Common myeloid progenitor, CD34-positive (primary cell): ENCODE data around the gene KTI12.
"Not testable (repeated sequence)": the region's sequence is repeated elsewhere in the genome, so short reads cannot be mapped to it uniquely, and the experiment has no call there.

Experiments
- CTCF ChIA-PET: fragments of 350-600 bp; sonication (Branson Sonifier 250); formaldehyde crosslinking; loops from one replicate; lab custom pipeline; 2021; ENCODE audit warnings: antibody characterized with exemption; lab: Charles Lee
- POLR2A ChIA-PET: fragments of 350-600 bp; sonication (Branson Sonifier 250); formaldehyde crosslinking; loops from one replicate; lab custom pipeline; 2021; ENCODE audit warnings: antibody characterized with exemption; lab: Charles Lee
- DNase-seq, 3 donors: peaks; one replicate each; pipeline versions ENCODE4 v3.0.0 to v3.0.0-alpha.2; 2013
- H3K27ac ChIP-seq, 2 experiments: 1 replicate in 1 of 2; 2 replicates in 1 of 2; pipeline ENCODE4 v1.7.0; 2013; ENCODE audit warnings: inconsistent platforms in 2 of 2, low read length in 2 of 2, mild to moderate bottlenecking in 2 of 2, low read depth in 1 of 2, moderate library complexity in 1 of 2; ENCODE audit not compliant: severe bottlenecking in 2 of 2, insufficient read depth in 1 of 2, poor library complexity in 1 of 2
- H3K27me3 ChIP-seq, 5 experiments: replicated peaks in 2 of 5; 1 replicate in 3 of 5; 2 replicates in 2 of 5; pipeline versions ENCODE4 v1.6.1 to v1.7.0; 2013; ENCODE audit warnings: low read length in 4 of 5, mild to moderate bottlenecking in 2 of 5, moderate library complexity in 2 of 5, inconsistent platforms in 1 of 5; ENCODE audit not compliant: insufficient read depth in 5 of 5, control insufficient read depth in 4 of 5
- H3K36me3 ChIP-seq, 4 experiments: 1 replicate in 2 of 4; 2 replicates in 2 of 4; pipeline versions ENCODE4 v1.6.1 to v1.7.0; 2013; ENCODE audit warnings: low read length in 3 of 4, control low read depth in 1 of 4, mild to moderate bottlenecking in 1 of 4; ENCODE audit not compliant: control insufficient read depth in 4 of 4, insufficient read depth in 4 of 4
- H3K4me1 ChIP-seq, 4 experiments: 1 replicate in 3 of 4; 2 replicates in 1 of 4; pipeline versions ENCODE4 v1.6.1 to v1.7.1; 2013; ENCODE audit warnings: low read length in 3 of 4, mild to moderate bottlenecking in 3 of 4, control low read depth in 1 of 4, inconsistent platforms in 1 of 4, moderate library complexity in 1 of 4; ENCODE audit not compliant: control insufficient read depth in 4 of 4, insufficient read depth in 4 of 4; ENCODE audit errors: control extremely low read depth in 1 of 4
- H3K4me3 ChIP-seq, 7 experiments: 1 replicate in 4 of 7; 2 replicates in 3 of 7; pipeline versions ENCODE4 v1.5.1 to v1.7.0; 2013; ENCODE audit warnings: mild to moderate bottlenecking in 7 of 7, low read length in 6 of 7, moderate library complexity in 6 of 7, inconsistent platforms in 2 of 7, low read depth in 2 of 7, control low read depth in 1 of 7; ENCODE audit not compliant: insufficient read depth in 4 of 7, control insufficient read depth in 1 of 7; ENCODE audit errors: extremely low read depth in 1 of 7
- H3K9me3 ChIP-seq, 5 experiments: 1 replicate in 4 of 5; 2 replicates in 1 of 5; pipeline versions ENCODE4 v1.6.1 to v1.7.1; 2013; ENCODE audit warnings: low read length in 4 of 5, mild to moderate bottlenecking in 2 of 5, inconsistent platforms in 1 of 5, low read depth in 1 of 5, moderate library complexity in 1 of 5; ENCODE audit not compliant: control insufficient read depth in 4 of 5, insufficient read depth in 2 of 5; ENCODE audit errors: control extremely low read depth in 1 of 5
- WGBS: methylation state at CpG from one replicate; pipeline ENCODE4 v1.1.5; 2013; ENCODE audit not compliant: insufficient coverage; 5-methylcytosine and 5-hydroxymethylcytosine counted together

Gene KTI12

DNA sequence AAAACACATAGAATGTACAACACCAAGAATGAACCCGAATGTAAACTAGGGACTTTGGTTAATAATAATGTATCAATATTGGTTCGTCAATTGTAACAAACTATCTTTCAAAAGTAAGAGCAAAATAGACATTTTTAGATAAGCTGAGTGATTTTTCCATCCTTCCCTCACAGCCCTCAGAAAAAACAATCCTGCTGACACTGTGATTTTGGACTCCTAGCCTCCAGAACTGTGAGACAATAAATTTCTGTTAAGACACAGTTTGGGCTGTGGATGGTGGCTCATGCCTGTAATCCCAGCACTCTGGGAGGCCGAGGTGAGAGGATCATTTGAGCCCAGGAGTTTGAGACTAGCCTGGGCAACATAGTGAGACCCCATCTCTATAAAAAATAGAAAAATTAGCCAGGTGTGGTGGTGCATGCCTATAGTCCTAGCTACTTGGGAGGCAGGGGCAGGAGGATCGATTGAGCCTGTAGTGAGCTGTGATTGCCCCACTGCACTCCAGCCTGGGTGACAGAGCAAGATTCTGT is 12.1 kb upstream of the KTI12 start:
- peaks cover 2 to 28% (median 7%) of the 10 kb centered on the region in 4 experiments for H3K36me3 ChIP-seq
- H3K4me1 ChIP-seq, POLR2A ChIA-PET, DNase-seq, H3K9me3 ChIP-seq, H3K27ac ChIP-seq, H3K4me3 ChIP-seq, H3K27me3 ChIP-seq: not testable (repeated sequence)
- CTCF ChIA-PET = interaction anchor here (1.2 to 2.3 kb wide), 2 partner anchors 8 to 14 kb away, joined by 3 to 6 read pairs; no protein-coding TSS in a partner anchor
- 90% methylated on average over 1 of the region's 4 CpGs for WGBS

DNA sequence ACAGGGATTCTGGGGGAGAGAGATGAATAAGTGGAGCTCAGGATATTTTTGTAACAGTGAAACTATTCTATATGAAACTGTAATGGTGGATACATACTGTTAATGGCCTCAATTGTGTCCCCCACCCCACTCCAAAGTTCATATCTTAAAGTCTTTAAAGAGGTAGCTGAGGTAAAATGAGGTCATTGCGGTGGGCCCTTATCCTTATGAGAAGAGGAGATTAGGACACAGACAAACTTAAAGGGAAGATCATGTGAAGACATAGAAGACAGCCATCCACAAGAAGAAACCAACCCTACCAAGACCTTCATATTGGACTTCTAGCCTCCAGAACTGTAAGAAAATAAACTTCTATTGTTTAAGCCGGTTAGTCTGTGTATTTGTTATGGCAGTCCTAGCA is 11.6 kb upstream of the KTI12 start:
- H3K27me3 ChIP-seq = no peaks in the 10 kb centered on the region
- WGBS = no CpG with 5 or more reads among the region's 2 CpGs
- ChIA-PET POLR2A (no interaction called here), CTCF (interaction anchor here (2.3 kb wide), 1 partner anchor 9 kb away, joined by 6 read pairs; no protein-coding TSS in a partner anchor)
- peaks cover 0 to 28% (median 6%) of the 10 kb centered on the region in 4 experiments for H3K36me3 ChIP-seq
- no peaks in the 10 kb centered on the region for H3K9me3 ChIP-seq
- DNase-seq = no peak
- H3K27ac ChIP-seq = no peak overlapping the region
- no peaks in the 10 kb centered on the region for H3K4me1 ChIP-seq
- no peak overlapping the region for H3K4me3 ChIP-seq

DNA sequence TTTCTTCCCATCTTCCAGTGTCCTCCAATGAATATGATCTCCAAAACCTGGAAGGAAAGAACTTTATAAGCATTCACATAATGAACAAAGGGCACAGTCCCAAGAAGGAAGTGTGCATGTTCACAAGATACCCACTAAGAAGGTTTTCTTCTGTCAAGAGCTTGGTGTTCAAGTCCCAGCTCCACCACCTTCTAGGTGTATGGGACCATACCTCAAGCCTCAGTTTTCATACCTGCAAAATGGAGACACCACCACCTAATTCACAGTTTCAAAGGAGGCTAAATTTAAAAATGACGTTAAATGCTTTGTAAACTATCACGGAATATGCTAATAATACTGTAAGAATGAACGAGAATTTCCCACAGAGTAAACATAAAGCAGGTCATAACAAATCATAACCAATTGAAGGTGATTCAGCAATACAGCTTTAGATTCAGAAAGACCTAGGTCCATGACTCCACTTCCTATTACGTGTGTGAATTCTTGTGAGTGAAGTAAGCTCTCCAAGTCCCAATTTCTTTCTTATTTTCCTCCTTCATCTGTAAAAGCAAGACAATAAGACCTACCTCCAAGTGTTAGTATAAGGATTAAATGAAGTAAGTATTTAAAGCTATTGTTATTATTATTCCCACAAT is 8.1 kb upstream of the KTI12 start:
- ChIA-PET CTCF (interaction anchor here (1.1 kb wide), 1 partner anchor 9 kb away, joined by 3 read pairs; no protein-coding TSS in a partner anchor), POLR2A (no interaction called here)
- DNase-seq = no peak
- Histone ChIP-seq H3K36me3 (peaks cover 4 to 35% (median 14%) of the 10 kb centered on the region in 4 experiments), H3K27me3 (no peaks in the 10 kb centered on the region), H3K4me3 (no peak overlapping the region), H3K9me3 (no peaks in the 10 kb centered on the region), H3K27ac (no peak overlapping the region), H3K4me1 (no peaks in the 10 kb centered on the region)
- WGBS = no CpG with 5 or more reads among the region's 4 CpGs

DNA sequence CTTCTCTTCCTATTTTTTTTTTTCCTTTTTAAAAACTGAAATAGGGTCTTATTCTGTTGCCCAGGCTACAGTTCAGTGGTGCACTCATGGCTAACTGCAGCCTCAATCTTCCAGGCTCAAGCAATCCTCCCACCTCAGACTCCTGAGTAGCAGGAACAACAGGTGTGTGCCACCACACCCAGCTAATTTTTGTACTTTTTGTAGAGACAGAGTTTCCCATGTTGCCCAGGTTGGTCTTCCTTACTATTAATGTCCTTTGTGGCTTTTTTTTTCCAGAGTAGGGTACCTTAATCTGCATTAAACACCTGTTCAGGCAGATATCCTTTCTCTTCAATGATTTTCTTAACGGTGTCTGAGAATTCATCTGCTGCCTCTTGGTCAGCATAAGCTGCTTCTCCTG is 4.3 kb upstream of the KTI12 start:
- peaks cover 3 to 26% (median 15%) of the 10 kb centered on the region in 4 experiments for H3K36me3 ChIP-seq
- peaks cover 0 to 6% (median 1%) of the 10 kb centered on the region in 4 experiments for H3K4me1 ChIP-seq
- no peaks in the 10 kb centered on the region for H3K27me3 ChIP-seq
- ChIA-PET POLR2A (no interaction called here), CTCF (no interaction called here)
- no peak overlapping the region for H3K27ac ChIP-seq
- no peaks in the 10 kb centered on the region for H3K9me3 ChIP-seq
- H3K4me3 ChIP-seq = no peak overlapping the region
- no peak for DNase-seq
- no CpG with 5 or more reads among the region's 1 CpG for WGBS

DNA sequence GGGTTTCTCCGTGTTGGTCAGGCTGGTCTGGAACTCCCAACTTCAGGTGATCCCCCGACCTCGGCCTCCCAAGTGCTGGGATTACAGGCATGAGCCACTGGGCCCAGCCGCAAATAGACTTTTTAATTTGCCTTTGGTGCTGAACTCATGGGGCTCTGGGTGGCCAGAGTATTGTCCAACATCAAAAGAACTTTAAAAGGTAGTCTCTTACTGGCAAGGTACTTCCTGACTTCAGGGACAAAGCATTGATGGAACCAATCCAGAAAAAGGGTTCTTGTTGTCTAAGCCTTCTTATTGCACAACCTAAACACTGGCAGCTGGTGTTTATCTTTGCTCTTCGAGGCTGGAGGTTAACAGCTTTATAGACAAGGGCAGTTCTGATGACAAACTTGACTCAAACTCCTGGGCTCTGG is 3.8 kb upstream of the KTI12 start:
- CTCF ChIA-PET = no interaction called here
- POLR2A ChIA-PET = no interaction called here
- DNase-seq = no peak
- H3K27me3 ChIP-seq = no peaks in the 10 kb centered on the region
- peaks cover 3 to 26% (median 15%) of the 10 kb centered on the region in 4 experiments for H3K36me3 ChIP-seq
- no peak overlapping the region for H3K4me3 ChIP-seq
- no peak overlapping the region for H3K27ac ChIP-seq
- WGBS = 92% methylated on average over 4 of the region's 5 CpGs
- peaks cover 0 to 11% (median 6%) of the 10 kb centered on the region in 4 experiments for H3K4me1 ChIP-seq
- no peaks in the 10 kb centered on the region for H3K9me3 ChIP-seq

DNA sequence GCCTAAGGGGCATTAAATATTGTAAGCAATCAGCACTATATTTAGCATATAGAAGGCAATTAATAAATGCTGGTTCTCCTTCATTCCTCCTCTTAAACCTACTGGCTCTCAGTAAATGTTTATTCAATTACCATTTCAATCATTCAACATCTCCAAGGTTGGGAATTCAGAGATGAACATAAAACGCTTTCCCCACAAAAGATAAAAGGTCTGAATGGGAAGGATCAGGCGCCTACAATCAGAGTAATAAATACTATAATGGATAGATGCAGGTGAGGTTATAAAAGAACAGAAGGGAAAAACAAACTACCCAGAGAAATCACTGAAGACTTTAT is 407 bp upstream of the KTI12 start:
- ChIA-PET POLR2A (no interaction called here), CTCF (no interaction called here)
- WGBS = no CpG with 5 or more reads among the region's 2 CpGs
- no peaks in the 10 kb centered on the region for H3K27me3 ChIP-seq
- peaks cover 0 to 13% (median 7%) of the 10 kb centered on the region in 4 experiments for H3K36me3 ChIP-seq
- peaks cover 0 to 22% (median 13%) of the 10 kb centered on the region in 4 experiments for H3K4me1 ChIP-seq
- H3K4me3 ChIP-seq = peak overlapping the region in 6 of 7 experiments; percentile 72 to 94 (median 88)
- no peaks in the 10 kb centered on the region for H3K9me3 ChIP-seq
- no peak for DNase-seq
- peak overlapping the region; percentile 64 to 92 for H3K27ac ChIP-seq

DNA sequence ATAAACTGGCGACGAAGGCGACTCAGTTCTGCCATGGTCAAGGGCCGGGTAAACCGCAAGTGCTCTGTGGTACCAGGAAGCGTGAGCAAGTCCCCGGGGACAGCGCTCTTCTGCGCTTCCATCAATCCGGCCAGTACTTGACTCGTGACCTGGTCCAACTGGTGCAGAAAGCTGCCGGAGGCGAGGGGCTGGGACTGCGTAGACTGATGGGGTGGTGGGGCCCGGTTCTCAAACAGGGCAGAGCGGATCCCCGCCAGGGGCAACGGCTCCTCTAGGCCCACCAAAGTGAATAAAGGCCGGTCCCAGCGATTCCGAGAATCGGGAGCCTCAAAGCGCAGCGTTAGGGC is 852 bp downstream of the KTI12 start:
- CTCF ChIA-PET = no interaction called here
- POLR2A ChIA-PET = interaction anchor here (0.6 to 0.7 kb wide), 2 partner anchors 22 to 26 kb away, joined by 3 to 4 read pairs; partner anchors contain the start of gene TXNDC12
- 12% methylated on average over 22 of the region's 24 CpGs for WGBS
- Histone ChIP-seq H3K27ac (peak overlapping the region; percentile 64 to 92), H3K4me3 (peak overlapping the region; percentile 72 to 94 (median 86)), H3K9me3 (no peaks in the 10 kb centered on the region), H3K27me3 (no peaks in the 10 kb centered on the region), H3K4me1 (peaks cover 0 to 22% (median 13%) of the 10 kb centered on the region in 4 experiments), H3K36me3 (peaks cover 2 to 6% (median 3%) of the 10 kb centered on the region in 4 experiments)
- DNase-seq = peak in 2 of 3 donors; percentile 3 to 15
